Neuronal stem cell (in vitro differentiated cells): ENCODE results near the gene A4GALT.

Source experiments
- DNase-seq: peaks from one replicate; pipeline ENCODE4 v3.0.0-alpha.2; 2013; ENCODE audit warnings: low spot score
- H2AFZ ChIP-seq: one replicate; pipeline ENCODE4 v1.6.1; 2013; ENCODE audit warnings: mild to moderate bottlenecking, low read length, inconsistent platforms
- H2AK5ac ChIP-seq: 2 replicates; pipeline ENCODE4 v1.6.1; 2013; ENCODE audit warnings: low read depth, mild to moderate bottlenecking, inconsistent platforms, low read length, moderate library complexity, mixed read lengths
- H2BK120ac ChIP-seq: 2 replicates; pipeline ENCODE4 v1.6.1; 2013; ENCODE audit warnings: low read depth, mild to moderate bottlenecking, inconsistent platforms, low read length, moderate library complexity, mixed read lengths
- H2BK12ac ChIP-seq: one replicate; pipeline ENCODE4 v1.6.1; 2013; ENCODE audit warnings: low read length, inconsistent platforms
- H2BK15ac ChIP-seq: 2 replicates; pipeline ENCODE4 v1.6.1; 2013; ENCODE audit warnings: mild to moderate bottlenecking, low read length, inconsistent platforms, mixed read lengths
- H2BK5ac ChIP-seq: one replicate; pipeline ENCODE4 v1.6.1; 2013; ENCODE audit warnings: inconsistent platforms, mild to moderate bottlenecking, low read length, moderate library complexity
- H3K14ac ChIP-seq: one replicate; pipeline ENCODE4 v1.6.1; 2013; ENCODE audit warnings: low read length, inconsistent platforms
- H3K18ac ChIP-seq: 2 replicates; pipeline ENCODE4 v1.6.1; 2013; ENCODE audit warnings: low read length, inconsistent platforms
- H3K23ac ChIP-seq: 2 replicates; pipeline ENCODE4 v1.6.1; 2013; ENCODE audit warnings: low read depth, mild to moderate bottlenecking, mixed read lengths, low read length, inconsistent platforms; ENCODE audit not compliant: poor library complexity
- H3K27ac ChIP-seq: replicated peaks from 3 replicates; pipeline ENCODE4 v1.5.1; 2013; ENCODE audit warnings: low read length, inconsistent platforms
- H3K27me3 ChIP-seq, 3 experiments: 2 replicates each; pipeline ENCODE4 v1.6.1; 2013; ENCODE audit warnings: low read length in 3 of 3, mild to moderate bottlenecking in 2 of 3, inconsistent platforms in 1 of 3, low read depth in 1 of 3, mixed read lengths in 1 of 3, moderate library complexity in 1 of 3; ENCODE audit not compliant: control insufficient read depth in 3 of 3, insufficient read depth in 3 of 3
- H3K36me3 ChIP-seq, 2 donors: replicated peaks in 1 of 2; 2 replicates each; pipeline ENCODE4 v1.6.1; 2013; ENCODE audit warnings: low read length in 2 of 2; ENCODE audit not compliant: control insufficient read depth in 2 of 2, insufficient read depth in 2 of 2
- H3K4ac ChIP-seq: 2 replicates; pipeline ENCODE4 v1.6.1; 2013; ENCODE audit warnings: inconsistent platforms, mild to moderate bottlenecking, low read length, moderate library complexity
- H3K4me1 ChIP-seq, 2 donors: 1 replicate in 1 of 2; 2 replicates in 1 of 2; pipeline ENCODE4 v1.6.1; 2013; ENCODE audit warnings: low read length in 2 of 2, low read depth in 1 of 2; ENCODE audit not compliant: control insufficient read depth in 2 of 2, insufficient read depth in 1 of 2
- H3K4me2 ChIP-seq: one replicate; pipeline ENCODE4 v1.6.1; 2013; ENCODE audit warnings: mild to moderate bottlenecking, low read length, inconsistent platforms; ENCODE audit not compliant: insufficient read depth, poor library complexity, severe bottlenecking
- H3K4me3 ChIP-seq, 2 donors: 2 replicates each; pipeline ENCODE4 v1.5.1; 2013; ENCODE audit warnings: low read length in 2 of 2, mild to moderate bottlenecking in 2 of 2, inconsistent platforms in 1 of 2, moderate library complexity in 1 of 2
- H3K79me1 ChIP-seq: one replicate; pipeline ENCODE4 v1.6.1; 2013; ENCODE audit warnings: low read depth, mild to moderate bottlenecking, inconsistent platforms, low read length, moderate library complexity
- H3K9ac ChIP-seq: one replicate; pipeline ENCODE4 v1.6.1; 2013; ENCODE audit warnings: mild to moderate bottlenecking, low read depth, low read length, inconsistent platforms; ENCODE audit not compliant: poor library complexity
- H3K9me3 ChIP-seq, 2 donors: replicated peaks in 1 of 2; 2 replicates each; pipeline versions ENCODE3 to v1.6.1; 2013; ENCODE audit warnings: low read length in 2 of 2, mild to moderate bottlenecking in 2 of 2, inconsistent platforms in 1 of 2, low read depth in 1 of 2, mixed read lengths in 1 of 2, moderate library complexity in 1 of 2; ENCODE audit not compliant: control insufficient read depth in 2 of 2, insufficient read depth in 1 of 2
- H4K8ac ChIP-seq: one replicate; pipeline ENCODE4 v1.6.1; 2013; ENCODE audit warnings: low read depth, mild to moderate bottlenecking, inconsistent platforms, low read length, moderate library complexity
- H4K91ac ChIP-seq: one replicate; pipeline ENCODE4 v1.6.1; 2013; ENCODE audit warnings: low read length, low read depth, mild to moderate bottlenecking, inconsistent platforms; ENCODE audit not compliant: poor library complexity
- WGBS, 2 donors: extraction: QIAGEN DNeasy Blood & Tissue Kit; methylation state at CpG; one replicate each; pipeline ENCODE4 v1.1.7; 2013; ENCODE audit warnings: missing lambda C conversion rate in 2 of 2, mixed read lengths in 1 of 2; ENCODE audit not compliant: insufficient read length in 2 of 2, insufficient replicate concordance in 1 of 2; ENCODE audit errors: extremely low coverage in 2 of 2; 5-methylcytosine and 5-hydroxymethylcytosine counted together

The A4GALT gene

DNA sequence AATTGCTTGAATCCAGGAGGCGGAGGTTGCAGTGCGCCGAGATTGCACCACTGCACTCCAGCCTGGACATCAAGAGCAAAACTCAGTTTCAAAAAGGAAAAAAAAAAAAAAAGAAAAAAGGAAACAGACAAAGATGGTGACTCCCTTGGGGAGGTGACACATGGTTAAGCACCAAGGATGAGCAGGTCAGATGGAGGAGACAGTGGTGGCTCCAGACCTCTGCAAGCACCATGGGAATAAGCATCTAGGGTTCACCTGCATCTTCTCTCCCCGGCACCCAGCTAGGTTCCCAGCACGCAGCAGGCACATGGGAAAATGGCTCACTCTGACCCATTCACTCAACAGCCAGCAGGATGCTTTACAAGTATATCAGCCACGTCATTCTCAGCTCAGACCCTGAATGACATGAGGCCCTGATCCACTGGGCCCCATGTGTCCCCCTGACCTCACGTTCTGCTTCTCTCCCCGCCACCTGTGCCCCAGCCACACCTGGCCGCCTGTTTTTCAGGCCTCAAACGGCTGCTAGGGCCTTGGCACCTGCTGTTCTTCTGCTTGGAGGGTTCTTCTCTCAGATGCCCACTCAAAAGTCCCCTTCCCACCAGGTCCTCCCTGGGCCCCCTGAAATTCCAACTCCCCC is 24.2 kb downstream of the A4GALT start:
- Histone ChIP-seq H3K4ac (no peak overlapping the region), H2BK120ac (no peak overlapping the region), H3K4me1 (peaks cover 4 to 7% of the 10 kb centered on the region in 2 donors), H2AK5ac (peak overlapping the region; percentile 14), H3K18ac (no peak overlapping the region), H3K9ac (no peak overlapping the region), H3K9me3 (no peaks in the 10 kb centered on the region), H2BK12ac (no peak overlapping the region), H3K36me3 (peaks cover 0 to 2% of the 10 kb centered on the region in 2 donors), H2BK5ac (peak overlapping the region; percentile 78), H3K23ac (no peak overlapping the region), H4K91ac (no peak overlapping the region), H2AFZ (no peak overlapping the region), H3K27ac (no peak overlapping the region), H2BK15ac (no peak overlapping the region), H3K79me1 (no peaks in the 10 kb centered on the region), H3K4me2 (no peak overlapping the region), H4K8ac (no peak overlapping the region), H3K27me3 (peaks cover 0 to 15% (median 0%) of the 10 kb centered on the region in 3 experiments), H3K14ac (no peak overlapping the region), H3K4me3 (no peak overlapping the region)
- no peak for DNase-seq
- no CpG with 5 or more reads among the region's 10 CpGs for WGBS, 2 donors

- no peak overlapping the region for H3K27ac ChIP-seq
- H3K18ac ChIP-seq: peak overlapping the region; percentile 42
- H3K4ac ChIP-seq: no peak overlapping the region
- H3K27me3 ChIP-seq: peaks cover 0 to 7% (median 0%) of the 10 kb centered on the region in 3 experiments
- H3K4me2 ChIP-seq: no peak overlapping the region
- H3K79me1 ChIP-seq: no peaks in the 10 kb centered on the region
- no peak overlapping the region for H4K8ac ChIP-seq
- H3K36me3 ChIP-seq: peaks cover 0 to 2% of the 10 kb centered on the region in 2 donors
- no peak overlapping the region for H3K23ac ChIP-seq
- H3K4me1 ChIP-seq: peaks cover 4 to 7% of the 10 kb centered on the region in 2 donors
- no peak overlapping the region for H3K14ac ChIP-seq
- H2BK15ac ChIP-seq: no peak overlapping the region
- H2BK5ac ChIP-seq: no peak overlapping the region
- H2BK12ac ChIP-seq: no peak overlapping the region
- peak overlapping the region; percentile 2 for H2AK5ac ChIP-seq
- WGBS, 2 donors: no CpG with 5 or more reads among the region's 10 CpGs
- H2BK120ac ChIP-seq: no peak overlapping the region
- no peaks in the 10 kb centered on the region for H3K9me3 ChIP-seq
- no peak overlapping the region for H4K91ac ChIP-seq
- H3K4me3 ChIP-seq: no peak overlapping the region
- no peak overlapping the region for H2AFZ ChIP-seq
- DNase-seq: no peak
- no peak overlapping the region for H3K9ac ChIP-seq
Measured at GRCh38 chr22:42695294-42695693, 25.4 kb downstream of the A4GALT start.

DNA sequence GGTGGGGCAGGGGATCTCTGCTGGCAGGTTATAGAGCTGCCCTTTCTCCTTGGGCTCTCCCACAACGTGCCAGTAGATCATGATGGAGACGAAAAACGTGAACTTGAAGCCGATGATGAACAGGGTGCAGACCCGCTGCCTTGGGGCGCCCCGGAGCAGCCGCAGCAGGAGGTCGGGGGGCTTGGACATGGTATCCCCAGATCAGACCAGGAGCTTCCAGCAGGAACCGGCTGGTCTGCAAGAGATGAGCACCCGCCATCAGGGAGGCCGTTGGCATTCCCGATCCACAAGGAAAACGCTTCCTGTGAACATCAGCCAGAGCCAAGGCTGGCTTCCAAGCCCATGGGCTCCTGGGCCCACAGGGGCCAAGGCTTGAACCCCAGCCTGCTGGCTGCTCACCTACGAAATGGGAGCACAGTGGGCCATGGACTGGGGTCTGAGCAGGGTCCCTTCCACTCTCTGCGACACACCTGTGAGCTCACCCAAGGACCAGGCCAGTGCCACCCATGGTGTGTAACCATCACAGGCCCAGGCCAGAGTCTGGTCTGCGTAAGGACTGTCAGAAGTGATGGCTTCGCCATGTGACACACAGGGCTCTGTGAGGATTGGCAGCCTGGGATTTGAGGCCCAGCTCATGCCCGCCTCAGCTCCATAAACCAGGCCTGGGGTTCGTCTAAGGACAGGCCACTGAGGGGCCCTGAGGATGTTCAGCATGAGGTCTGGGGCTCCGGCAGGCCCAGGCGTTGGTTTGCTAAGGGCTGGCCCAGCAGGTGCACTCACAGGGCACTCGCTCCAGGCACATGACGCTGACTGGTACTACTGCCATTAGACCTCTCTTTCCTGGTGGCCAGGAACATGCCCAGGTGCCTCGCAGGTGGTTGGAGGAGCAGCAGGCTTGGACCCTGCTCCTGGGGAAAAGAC is 26.6 kb downstream of the A4GALT start:
- H3K4me1 ChIP-seq: peaks cover 0 to 4% of the 10 kb centered on the region in 2 donors
- peak overlapping the region; percentile 44 for H3K18ac ChIP-seq
- H3K4me3 ChIP-seq: peak overlapping the region in 1 of 2 donors; percentile 56
- H2AFZ ChIP-seq: no peak overlapping the region
- no peak overlapping the region for H4K8ac ChIP-seq
- no peak overlapping the region for H3K9ac ChIP-seq
- no peak overlapping the region for H4K91ac ChIP-seq
- no CpG with 5 or more reads among the region's 25 CpGs for WGBS, 2 donors
- H3K36me3 ChIP-seq: peaks cover 0 to 2% of the 10 kb centered on the region in 2 donors
- no peak overlapping the region for H3K4ac ChIP-seq
- no peak for DNase-seq
- no peaks in the 10 kb centered on the region for H3K9me3 ChIP-seq
- H2BK120ac ChIP-seq: no peak overlapping the region
- H3K4me2 ChIP-seq: no peak overlapping the region
- H2AK5ac ChIP-seq: no peak overlapping the region
- no peak overlapping the region for H2BK12ac ChIP-seq
- H3K23ac ChIP-seq: peak overlapping the region; percentile 67
- H2BK5ac ChIP-seq: no peak overlapping the region
- no peak overlapping the region for H2BK15ac ChIP-seq
- H3K27me3 ChIP-seq: peaks cover 0 to 8% (median 0%) of the 10 kb centered on the region in 3 experiments
- no peak overlapping the region for H3K27ac ChIP-seq
- H3K79me1 ChIP-seq: no peaks in the 10 kb centered on the region
- no peak overlapping the region for H3K14ac ChIP-seq
